Uterine smooth muscle cell (primary cell): Measurements from ENCODE around the gene GAGE12J. TPM values are rescaled to one million over a fixed set of nuclear protein-coding genes. Genes with fewer than 3 reads are reported as not detected.

Source experiments
- total RNA-seq: library from RNA; depleted of rRNA; stranded (reverse); fragments of >200 nt; gene quantifications from 2 replicates; pipeline ENCODE4 v1.2.3, GENCODE V29; 2014

Gene GAGE12J, protein sequence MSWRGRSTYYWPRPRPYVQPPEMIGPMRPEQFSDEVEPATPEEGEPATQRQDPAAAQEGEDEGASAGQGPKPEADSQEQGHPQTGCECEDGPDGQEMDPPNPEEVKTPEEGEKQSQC
- total RNA-seq = not detected in 2 replicates

DNA sequence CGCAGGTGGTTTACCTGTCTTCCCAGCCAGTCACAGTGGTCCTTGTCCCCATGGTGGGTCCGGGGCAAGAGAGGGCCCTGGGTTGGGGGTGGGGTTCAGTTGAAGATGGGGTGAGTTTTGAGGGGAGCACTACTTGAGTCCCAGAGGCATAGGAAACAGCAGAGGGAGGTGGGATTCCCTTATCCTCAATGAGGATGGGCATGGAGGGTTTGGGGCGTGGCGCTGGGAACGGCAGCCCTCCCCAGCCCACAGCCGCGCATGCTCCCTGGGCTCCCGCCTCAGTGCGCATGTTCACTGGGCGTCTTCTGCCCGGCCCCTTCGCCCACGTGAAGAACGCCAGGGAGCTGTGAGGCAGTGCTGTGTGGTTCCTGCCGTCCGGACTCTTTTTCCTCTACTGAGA lies at the start of gene GAGE12J:
GAGE12J (plus strand) TSS at position 301 of the 400 bp plus-strand sequence. CDS start 1,157 bp downstream, outside the sequence.

DNA sequence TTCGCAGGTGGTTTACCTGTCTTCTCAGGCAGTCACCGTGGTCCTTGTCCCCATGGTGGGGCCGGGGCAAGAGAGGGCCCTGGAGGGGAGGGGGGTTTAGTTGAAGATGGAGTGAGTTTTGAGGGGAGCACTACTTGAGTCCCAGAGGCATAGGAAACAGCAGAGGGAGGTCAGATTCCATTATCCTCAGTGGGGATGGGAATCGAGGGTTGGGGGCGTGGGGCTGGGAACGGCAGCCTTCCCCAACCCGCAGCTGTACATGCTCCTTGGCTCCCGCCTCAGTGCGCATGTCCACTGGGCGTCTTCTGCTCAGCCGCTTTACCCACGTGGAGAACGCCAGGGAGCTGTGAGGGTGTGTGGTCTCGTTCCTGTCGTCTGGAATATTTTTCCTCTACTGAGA lies 18.5 kb upstream of the GAGE12J start, which contains the start of gene GAGE10:
GAGE10 (plus strand) TSS at position 301 of the 400 bp plus-strand sequence. CDS start 1,214 bp downstream, outside the sequence.

DNA sequence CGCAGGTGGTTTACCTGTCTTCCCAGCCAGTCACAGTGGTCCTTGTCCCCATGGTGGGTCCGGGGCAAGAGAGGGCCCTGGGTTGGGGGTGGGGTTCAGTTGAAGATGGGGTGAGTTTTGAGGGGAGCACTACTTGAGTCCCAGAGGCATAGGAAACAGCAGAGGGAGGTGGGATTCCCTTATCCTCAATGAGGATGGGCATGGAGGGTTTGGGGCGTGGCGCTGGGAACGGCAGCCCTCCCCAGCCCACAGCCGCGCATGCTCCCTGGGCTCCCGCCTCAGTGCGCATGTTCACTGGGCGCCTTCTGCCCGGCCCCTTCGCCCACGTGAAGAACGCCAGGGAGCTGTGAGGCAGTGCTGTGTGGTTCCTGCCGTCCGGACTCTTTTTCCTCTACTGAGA lies 9.4 kb downstream of the GAGE12J start, which contains the start of gene GAGE13:
GAGE13 (plus strand) TSS at position 301 of the 400 bp plus-strand sequence. CDS start 1,156 bp downstream, outside the sequence.

Other genes starting within 250 kb of the GAGE12J start
- gene PRAF2, start 248.0 kb upstream of the GAGE12J start, total RNA-seq = 6.6 and 9.1 TPM in 2 replicates
- 30.1 and 39.6 TPM in 2 replicates for gene WDR45, start 242.2 kb upstream of the GAGE12J start, total RNA-seq
- gene GPKOW, start 198.3 kb upstream of the GAGE12J start, total RNA-seq = 18.2 and 25.7 TPM in 2 replicates
- gene MAGIX, start 159.3 kb upstream of the GAGE12J start, total RNA-seq = 1.4 and 2.4 TPM in 2 replicates
- gene PLP2, start 150.1 kb upstream of the GAGE12J start, total RNA-seq = 16.0 and 17.7 TPM in 2 replicates
- 5.3 and 5.9 TPM in 2 replicates for gene PRICKLE3, start 135.7 kb upstream of the GAGE12J start, total RNA-seq
- gene SYP, start 121.8 kb upstream of the GAGE12J start, total RNA-seq = 0.12 and 0.33 TPM in 2 replicates
- gene CACNA1F, start 88.7 kb upstream of the GAGE12J start, total RNA-seq = under 0.01 TPM in 1 of 2 replicates, not detected in the other
- 8.7 and 10.5 TPM in 2 replicates for gene CCDC22, start 86.6 kb upstream of the GAGE12J start, total RNA-seq
- gene FOXP3, start 57.3 kb upstream of the GAGE12J start, total RNA-seq = not detected in 2 replicates
- 2.4 and 7.5 TPM in 2 replicates for gene PPP1R3F, start 52.2 kb upstream of the GAGE12J start, total RNA-seq
- not detected in 2 replicates for gene GAGE10, start 18.4 kb upstream of the GAGE12J start, total RNA-seq
- not detected in 2 replicates for gene GAGE13, start 9.5 kb downstream of the GAGE12J start, total RNA-seq
- gene GAGE12C, start 210.1 kb downstream of the GAGE12J start, total RNA-seq = not detected in 2 replicates
- gene GAGE12D, start 219.7 kb downstream of the GAGE12J start, total RNA-seq = not detected in 2 replicates
- gene GAGE12E, start 229.3 kb downstream of the GAGE12J start, total RNA-seq = not detected in 2 replicates
- gene GAGE12F, start 238.8 kb downstream of the GAGE12J start, total RNA-seq = not detected in 2 replicates
- gene GAGE12G, start 248.4 kb downstream of the GAGE12J start, total RNA-seq = not detected in 2 replicates